GM12873 (cell line): Measurements from ENCODE around the gene CNTN1.

Source experiments
- CTCF ChIP-seq: IDR thresholded peaks from 2 replicates; pipeline ENCODE4 v1.5.1; 2012; ENCODE audit warnings: low read depth, mild to moderate bottlenecking, moderate library complexity, low read length, control low read depth; ENCODE audit not compliant: insufficient read depth; ENCODE audit errors: missing control alignments

The CNTN1 gene

GRCh38 chr12:40976546-40976945, 284.3 kb downstream of the CNTN1 start:
- no peak for TF ChIP-seq CTCF

GRCh38 chr12:40980427-40980961, 288.3 kb downstream of the CNTN1 start:
- no peak for TF ChIP-seq CTCF

- TF ChIP-seq CTCF, result no peak
Measured at GRCh38 chr12:40986001-40986400, 293.8 kb downstream of the CNTN1 start.

GRCh38 chr12:40988355-40988754, 296.1 kb downstream of the CNTN1 start:
- TF ChIP-seq CTCF, result no peak

- TF ChIP-seq CTCF, result no peak
Measured at GRCh38 chr12:40988824-40989223, 296.6 kb downstream of the CNTN1 start.

GRCh38 chr12:40989785-40990184, 297.5 kb downstream of the CNTN1 start:
- TF ChIP-seq CTCF, result no peak

- no peak for TF ChIP-seq CTCF
Measured at GRCh38 chr12:40992158-40992557, 299.9 kb downstream of the CNTN1 start.

GRCh38 chr12:40992674-40993073, 300.4 kb downstream of the CNTN1 start:
- TF ChIP-seq CTCF, result no peak
